ENCODE measurements around the gene DHFR2. TPM values are rescaled to one million over a fixed set of nuclear protein-coding genes. Genes with fewer than 3 reads are reported as not detected.

Gene DHFR2
- total RNA-seq, 4 donors from 2014 or later = 6.0 to 16.7 (median 6.6) TPM

- H3K36me3 ChIP-seq = no peaks in the 10 kb centered on the region
- intact Hi-C loops (cut with DNase I; ENCODE audit: low total_unique reads) = no loop called here
- no peak for DNase-seq
- TF ChIP-seq, protein P1, sequence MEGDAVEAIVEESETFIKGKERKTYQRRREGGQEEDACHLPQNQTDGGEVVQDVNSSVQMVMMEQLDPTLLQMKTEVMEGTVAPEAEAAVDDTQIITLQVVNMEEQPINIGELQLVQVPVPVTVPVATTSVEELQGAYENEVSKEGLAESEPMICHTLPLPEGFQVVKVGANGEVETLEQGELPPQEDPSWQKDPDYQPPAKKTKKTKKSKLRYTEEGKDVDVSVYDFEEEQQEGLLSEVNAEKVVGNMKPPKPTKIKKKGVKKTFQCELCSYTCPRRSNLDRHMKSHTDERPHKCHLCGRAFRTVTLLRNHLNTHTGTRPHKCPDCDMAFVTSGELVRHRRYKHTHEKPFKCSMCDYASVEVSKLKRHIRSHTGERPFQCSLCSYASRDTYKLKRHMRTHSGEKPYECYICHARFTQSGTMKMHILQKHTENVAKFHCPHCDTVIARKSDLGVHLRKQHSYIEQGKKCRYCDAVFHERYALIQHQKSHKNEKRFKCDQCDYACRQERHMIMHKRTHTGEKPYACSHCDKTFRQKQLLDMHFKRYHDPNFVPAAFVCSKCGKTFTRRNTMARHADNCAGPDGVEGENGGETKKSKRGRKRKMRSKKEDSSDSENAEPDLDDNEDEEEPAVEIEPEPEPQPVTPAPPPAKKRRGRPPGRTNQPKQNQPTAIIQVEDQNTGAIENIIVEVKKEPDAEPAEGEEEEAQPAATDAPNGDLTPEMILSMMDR (IDR thresholded peaks at IDR 0.05) = peak; percentile 48 to 57 (median 56)
- no peak for TF ChIP-seq EP300 (IDR thresholded peaks at IDR 0.05; ENCODE audit: low read depth)
- H3K27ac ChIP-seq = no peak overlapping the region
- no peak overlapping the region for H3K4me3 ChIP-seq
- H3K27me3 ChIP-seq = no peaks in the 10 kb centered on the region
- H3K4me1 ChIP-seq = no peaks in the 10 kb centered on the region
- in situ Hi-C loops (cut with MboI; ENCODE audit: low pct_ligation_motif_present in 1 of 4, low pct_unique_long_range_greater_than_20kb in 1 of 4, low sequenced_read_pairs in 3 of 4) = no loop called here
- H3K9me3 ChIP-seq = no peaks in the 10 kb centered on the region
- 82 to 100% methylated on average over 2 to 3 of the region's 3 CpGs for WGBS, 2 donors (ENCODE audit: low coverage in 1 of 2)
These were observed 25.7 kb downstream of the DHFR2 start for GRCh38 chr3:94036909-94037507.

- TF ChIP-seq, protein P1 (IDR thresholded peaks at IDR 0.05) = no peak
- TF ChIP-seq EP300 (IDR thresholded peaks at IDR 0.05; ENCODE audit: low read depth) (no peak), POLR2AphosphoS5 (IDR thresholded peaks at IDR 0.05) (peak; percentile 31 to 91 (median 85)), POLR2A (IDR thresholded peaks at IDR 0.05) (peak; percentile 81)
- H3K4me3 ChIP-seq = peak within 1 kb of the TSS in 3 of 4 donors; percentile 19 to 46 (median 22)
- no peaks in the 10 kb centered on the region for H3K9me3 ChIP-seq
- H3K36me3 ChIP-seq = no peaks in the 10 kb centered on the region
- no peak for DNase-seq
- WGBS, 2 donors (ENCODE audit: low coverage in 1 of 2) = 65 to 86% methylated on average over 5 to 8 of the region's 8 CpGs
- intact Hi-C loops (cut with DNase I; ENCODE audit: low total_unique reads) = no loop called here
- in situ Hi-C loops (cut with MboI; ENCODE audit: low pct_ligation_motif_present in 1 of 4, low pct_unique_long_range_greater_than_20kb in 1 of 4, low sequenced_read_pairs in 3 of 4) = no loop called here
- peak within 1 kb of the TSS; percentile 77 to 82 (median 78) for H3K27ac ChIP-seq
- no peaks in the 10 kb centered on the region for H3K27me3 ChIP-seq
- H3K4me1 ChIP-seq = peaks cover 0 to 23% (median 9%) of the 10 kb centered on the region in 4 donors
These were observed 34.5 kb downstream of the DHFR2 start, which contains the start of gene STX19 for GRCh38 chr3:94028093-94028837. Gene STX19, minus strand, starts transcription at chr3:94028597. Its CDS starts 13,328 bp downstream, at chr3:94015269.

- Histone ChIP-seq H3K4me3 (peak overlapping the region in 3 of 4 donors; percentile 19 to 46 (median 22)), H3K9me3 (no peaks in the 10 kb centered on the region), H3K27ac (peak overlapping the region; percentile 77 to 82 (median 78)), H3K27me3 (no peaks in the 10 kb centered on the region), H3K4me1 (peaks cover 0 to 31% (median 10%) of the 10 kb centered on the region in 4 donors), H3K36me3 (no peaks in the 10 kb centered on the region)
- 39 to 51% methylated on average over 2 of the region's 2 CpGs for WGBS, 2 donors (ENCODE audit: low coverage in 1 of 2)
- TF ChIP-seq, protein P1 (IDR thresholded peaks at IDR 0.05) = no peak
- TF ChIP-seq EP300 (IDR thresholded peaks at IDR 0.05; ENCODE audit: low read depth) = no peak
- DNase-seq = no peak
- in situ Hi-C loops (cut with MboI; ENCODE audit: low pct_ligation_motif_present in 1 of 4, low pct_unique_long_range_greater_than_20kb in 1 of 4, low sequenced_read_pairs in 3 of 4) = no loop called here
- intact Hi-C loops (cut with DNase I; ENCODE audit: low total_unique reads) = no loop called here
These were observed 36.1 kb downstream of the DHFR2 start for GRCh38 chr3:94026623-94027022.

DNA sequence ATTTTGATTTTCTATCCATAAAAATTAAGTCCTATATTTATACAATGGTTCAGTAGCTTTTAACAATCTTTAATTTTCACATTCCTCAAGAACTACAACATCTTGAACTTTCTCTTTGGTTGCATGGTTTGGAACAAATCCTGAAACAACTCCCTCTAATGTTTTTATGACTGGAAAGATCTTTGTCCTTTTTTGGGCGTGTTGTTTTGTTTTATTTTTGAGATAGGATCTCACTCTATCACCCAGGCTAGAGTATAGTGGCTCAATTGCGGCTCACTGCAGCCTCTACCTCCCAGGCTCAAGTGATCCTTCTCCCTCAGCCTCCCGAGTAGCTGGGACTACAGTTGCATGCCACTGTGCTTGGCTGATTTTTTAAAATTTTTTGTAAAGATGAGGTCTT, 38.3 kb downstream of the DHFR2 start:
- in situ Hi-C loops (cut with MboI; ENCODE audit: low pct_ligation_motif_present in 1 of 4, low pct_unique_long_range_greater_than_20kb in 1 of 4, low sequenced_read_pairs in 3 of 4) = no loop called here
- H3K36me3 ChIP-seq = no peaks in the 10 kb centered on the region
- H3K27ac ChIP-seq = peak overlapping the region; percentile 77 to 82 (median 78)
- no peaks in the 10 kb centered on the region for H3K27me3 ChIP-seq
- DNase-seq = peak; percentile 43
- peak overlapping the region in 2 of 4 donors; percentile 8 to 28 for H3K4me3 ChIP-seq
- TF ChIP-seq POLR2AphosphoS5 (IDR thresholded peaks at IDR 0.05) (peak in 2 of 3 donors; percentile 12 to 61), EP300 (IDR thresholded peaks at IDR 0.05; ENCODE audit: low read depth) (no peak), POLR2A (IDR thresholded peaks at IDR 0.05) (peak; percentile 9)
- TF ChIP-seq, protein P1 (IDR thresholded peaks at IDR 0.05) = no peak
- H3K9me3 ChIP-seq = no peaks in the 10 kb centered on the region
- intact Hi-C loops (cut with DNase I; ENCODE audit: low total_unique reads) = no loop called here
- WGBS, 2 donors (ENCODE audit: low coverage in 1 of 2) = 40 to 54% methylated on average over 2 to 3 of the region's 3 CpGs
- H3K4me1 ChIP-seq = peaks cover 0 to 37% (median 11%) of the 10 kb centered on the region in 4 donors
